ENCODE data around the gene STAT3.

STAT3 gene

DNA sequence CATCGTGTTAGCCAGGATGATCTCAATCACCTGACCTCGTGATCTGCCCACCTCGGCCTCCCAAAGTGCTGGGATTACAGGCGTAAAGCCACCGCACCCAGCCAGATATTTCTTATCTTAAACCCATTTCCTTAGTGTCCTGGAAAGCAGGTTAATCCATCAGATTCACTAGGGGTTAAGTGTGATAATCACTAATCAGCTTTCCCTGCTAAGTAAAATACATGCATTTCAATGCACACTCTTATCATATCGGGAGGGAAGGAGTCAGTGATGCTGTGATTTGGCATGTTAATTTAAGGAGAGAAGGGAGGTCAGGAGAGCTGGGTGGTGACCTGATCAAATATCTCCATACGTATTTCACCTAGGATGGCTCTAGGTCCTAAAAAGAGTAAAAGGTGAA lies 29.1 kb downstream of the STAT3 start:
- Histone ChIP-seq H3K9me3 (ENCODE audit: control insufficient read depth, insufficient read depth, low read length) (no peaks in the 10 kb centered on the region), H3K9ac (ENCODE audit: low read depth, low read length) (no peak overlapping the region), H3K4me1 (ENCODE audit: insufficient read depth, low read length) (peaks cover 19% of the 10 kb centered on the region), H3K36me3 (ENCODE audit: insufficient read depth, low read length) (no peaks in the 10 kb centered on the region)

DNA sequence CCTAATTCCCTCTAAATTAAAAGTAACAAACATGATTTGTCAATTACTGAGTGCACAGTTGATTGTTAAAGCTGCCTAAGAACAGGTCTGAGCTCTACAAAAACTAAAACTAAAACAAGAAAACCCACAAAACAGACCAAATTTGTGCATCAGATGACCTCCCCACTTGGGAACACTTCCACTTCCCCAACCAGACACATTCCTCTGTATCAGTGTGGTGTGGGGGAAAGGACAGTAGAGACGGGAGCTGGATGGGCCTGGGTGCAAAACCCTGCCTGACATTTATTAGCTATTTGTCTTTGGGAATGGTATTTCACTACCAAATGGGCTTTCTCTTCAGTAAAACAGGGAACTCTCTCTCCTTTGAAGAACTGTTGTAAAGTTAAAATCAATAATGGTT lies 29.8 kb downstream of the STAT3 start:
- no peaks in the 10 kb centered on the region for H3K36me3 ChIP-seq (ENCODE audit: insufficient read depth, low read length)
- H3K9me3 ChIP-seq (ENCODE audit: control insufficient read depth, insufficient read depth, low read length): no peaks in the 10 kb centered on the region
- no peak overlapping the region for H3K9ac ChIP-seq (ENCODE audit: low read depth, low read length)
- H3K4me1 ChIP-seq (ENCODE audit: insufficient read depth, low read length): peaks cover 19% of the 10 kb centered on the region

DNA sequence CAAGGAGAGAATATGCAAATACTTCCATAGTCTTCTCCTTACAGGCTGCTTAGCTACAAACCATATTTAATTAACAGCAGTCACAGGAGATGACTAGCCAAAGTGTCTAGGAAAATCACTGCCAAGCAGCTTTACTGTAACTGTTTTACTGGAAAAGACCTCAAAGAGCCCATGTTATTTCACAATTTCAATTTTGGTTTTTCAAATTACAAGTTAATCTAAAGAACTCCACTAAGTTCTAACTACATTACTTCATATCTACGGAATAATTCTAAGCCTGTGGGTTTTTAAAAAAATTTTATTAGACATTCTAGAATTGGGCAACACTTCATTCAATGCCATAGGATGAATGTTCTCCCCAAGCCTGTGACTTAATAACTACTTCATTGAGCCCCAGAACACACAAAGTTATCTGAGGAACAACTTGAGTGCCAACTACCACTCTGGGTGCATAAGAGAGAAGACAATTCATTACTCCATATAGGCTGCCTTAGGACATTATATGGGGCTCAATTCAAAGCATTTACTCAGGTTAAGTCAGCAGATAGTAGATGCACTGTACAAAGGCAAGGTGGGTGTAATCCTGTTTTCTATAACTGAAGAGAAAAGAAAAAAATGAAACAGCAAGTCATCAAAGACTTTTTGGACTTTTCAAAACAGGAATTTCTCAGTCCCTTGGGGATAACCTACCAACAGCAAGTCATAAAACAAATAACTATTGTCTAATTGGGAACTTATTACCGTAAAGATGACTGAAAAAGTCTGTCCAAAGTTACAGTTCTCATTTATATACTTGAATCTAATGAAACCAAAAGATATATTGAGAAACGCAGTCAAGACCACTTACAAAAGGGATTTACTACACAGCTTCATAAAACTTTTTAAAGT lies 33.0 kb downstream of the STAT3 start:
- H3K9me3 ChIP-seq (ENCODE audit: control insufficient read depth, insufficient read depth, low read length): no peaks in the 10 kb centered on the region
- no peak overlapping the region for H3K9ac ChIP-seq (ENCODE audit: low read depth, low read length)
- no peaks in the 10 kb centered on the region for H3K4me1 ChIP-seq (ENCODE audit: insufficient read depth, low read length)
- H3K36me3 ChIP-seq (ENCODE audit: insufficient read depth, low read length): no peaks in the 10 kb centered on the region

DNA sequence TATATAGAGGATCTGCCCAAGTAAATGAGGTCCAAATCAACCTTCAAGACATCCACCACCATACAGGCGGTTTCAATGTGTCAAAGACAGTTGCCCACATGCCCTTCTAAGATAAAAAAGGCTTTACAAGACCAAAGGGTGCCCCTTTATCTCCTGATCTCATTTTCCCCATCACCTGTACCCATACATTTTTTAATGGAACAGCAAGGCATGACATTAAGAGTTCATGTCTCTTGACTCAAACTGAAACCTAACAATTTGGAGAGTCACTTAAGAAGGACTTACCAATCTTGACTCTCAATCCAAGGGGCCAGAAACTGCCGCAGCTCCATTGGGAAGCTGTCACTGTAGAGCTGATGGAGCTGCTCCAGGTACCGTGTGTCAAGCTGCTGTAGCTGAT lies 40.1 kb downstream of the STAT3 start:
- H3K9me3 ChIP-seq (ENCODE audit: control insufficient read depth, insufficient read depth, low read length): no peaks in the 10 kb centered on the region
- H3K9ac ChIP-seq (ENCODE audit: low read depth, low read length): no peak overlapping the region
- peaks cover 5% of the 10 kb centered on the region; the same call in 1 of the 2 replicates for H3K4me1 ChIP-seq (ENCODE audit: insufficient read depth, low read length)
- no peaks in the 10 kb centered on the region for H3K36me3 ChIP-seq (ENCODE audit: insufficient read depth, low read length)

DNA sequence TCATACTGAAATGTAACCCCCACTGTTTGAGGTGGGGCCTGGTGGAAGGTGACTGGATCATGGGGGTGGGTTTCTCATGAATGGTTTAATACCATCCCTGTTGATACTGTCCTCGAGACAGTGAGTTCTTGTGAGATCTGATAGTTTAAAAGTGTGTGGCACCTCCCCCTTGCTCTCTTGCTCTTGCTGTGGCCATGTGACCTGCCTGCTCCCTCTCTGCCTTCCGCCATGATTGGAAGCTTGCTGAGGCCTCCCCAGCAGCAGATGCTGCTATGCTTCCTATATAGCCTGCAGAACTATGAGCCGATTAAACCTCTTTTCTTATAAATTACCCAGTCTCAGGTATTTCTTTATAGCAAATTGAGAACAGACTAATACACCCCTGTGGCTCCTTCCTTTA lies 40.6 kb downstream of the STAT3 start:
- Histone ChIP-seq H3K9me3 (ENCODE audit: control insufficient read depth, insufficient read depth, low read length) (no peaks in the 10 kb centered on the region), H3K9ac (ENCODE audit: low read depth, low read length) (no peak overlapping the region), H3K4me1 (ENCODE audit: insufficient read depth, low read length) (peaks cover 5% of the 10 kb centered on the region; the same call in 1 of the 2 replicates), H3K36me3 (ENCODE audit: insufficient read depth, low read length) (peaks cover 2% of the 10 kb centered on the region; the same call in 1 of the 2 replicates)

DNA sequence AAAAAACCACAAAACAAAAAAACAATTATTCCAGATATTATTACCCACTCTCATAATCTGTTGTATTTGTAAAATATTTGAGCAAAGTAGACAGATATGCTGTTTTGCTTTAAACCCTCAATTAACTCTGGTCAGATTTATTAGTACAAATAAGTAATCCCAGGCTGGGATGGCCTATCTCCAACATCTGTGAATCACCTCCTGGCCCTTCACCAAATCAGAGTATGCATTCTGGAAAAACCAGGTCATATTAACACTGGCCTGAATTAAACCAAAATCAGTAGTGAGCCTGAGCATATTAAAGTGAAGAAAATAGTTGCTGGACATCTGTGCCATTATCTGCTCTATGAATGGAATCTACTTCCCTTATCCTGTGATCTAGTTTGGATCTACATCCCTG lies 41.0 kb downstream of the STAT3 start:
- H3K9me3 ChIP-seq (ENCODE audit: control insufficient read depth, insufficient read depth, low read length): no peaks in the 10 kb centered on the region

DNA sequence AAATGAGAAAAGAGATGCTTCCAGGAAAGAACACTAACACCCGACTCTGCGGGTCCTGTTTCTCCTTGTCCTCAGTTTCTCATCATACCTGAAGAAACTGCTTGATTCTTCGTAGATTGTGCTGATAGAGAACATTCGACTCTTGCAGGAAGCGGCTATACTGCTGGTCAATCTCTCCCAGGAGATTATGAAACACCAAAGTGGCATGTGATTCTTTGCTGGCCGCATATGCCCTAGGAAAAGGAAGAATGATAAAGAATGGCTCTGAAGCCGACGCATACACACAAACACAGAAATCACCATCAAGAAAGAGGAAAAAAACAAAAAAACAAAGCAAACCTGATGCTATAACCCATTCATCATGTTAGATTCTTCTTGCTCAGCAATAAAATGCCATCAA lies 41.8 kb downstream of the STAT3 start:
- Histone ChIP-seq H3K4me1 (ENCODE audit: insufficient read depth, low read length) (peaks cover 5% of the 10 kb centered on the region; the same call in 1 of the 2 replicates), H3K36me3 (ENCODE audit: insufficient read depth, low read length) (peaks cover 4% of the 10 kb centered on the region; the same call in 1 of the 2 replicates), H3K9me3 (ENCODE audit: control insufficient read depth, insufficient read depth, low read length) (no peaks in the 10 kb centered on the region), H3K9ac (ENCODE audit: low read depth, low read length) (no peak overlapping the region)

More for the DNA sequence above, 41.0 kb downstream of the STAT3 start:
- Histone ChIP-seq H3K9ac (ENCODE audit: low read depth, low read length) (no peak overlapping the region), H3K36me3 (ENCODE audit: insufficient read depth, low read length) (peaks cover 4% of the 10 kb centered on the region; the same call in 1 of the 2 replicates), H3K4me1 (ENCODE audit: insufficient read depth, low read length) (peaks cover 5% of the 10 kb centered on the region; the same call in 1 of the 2 replicates)

DNA sequence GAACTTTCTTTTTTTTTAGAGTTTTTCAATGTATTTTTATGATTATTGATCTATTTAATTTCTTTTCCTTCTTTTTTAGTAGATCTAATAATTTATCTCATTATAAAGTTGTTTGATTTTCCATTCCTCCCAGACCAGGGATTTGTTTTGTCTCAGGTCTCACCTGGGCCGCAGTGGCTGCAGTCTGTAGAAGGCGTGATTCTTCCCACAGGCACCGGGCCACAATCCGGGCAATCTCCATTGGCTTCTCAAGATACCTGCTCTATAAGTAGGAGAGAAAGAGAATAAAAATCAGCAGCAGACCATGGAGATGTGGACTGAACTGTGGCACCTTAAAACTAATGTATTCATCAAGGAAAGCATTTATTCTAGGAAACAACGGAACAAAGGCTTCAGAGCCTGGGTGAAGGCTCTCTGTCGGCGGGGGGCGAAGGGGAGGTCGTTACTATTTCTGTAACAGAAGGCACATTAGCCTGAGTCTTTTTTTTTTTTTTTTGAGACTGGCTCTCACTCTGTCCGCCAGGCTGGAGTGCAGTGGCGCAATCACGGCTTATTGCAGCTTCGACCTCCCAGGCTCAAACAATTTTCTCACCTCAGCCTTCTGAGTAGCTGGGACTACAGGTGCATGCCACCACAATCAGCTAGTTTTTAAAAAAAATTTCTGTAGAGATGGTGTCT lies 42.7 kb downstream of the STAT3 start:
- Histone ChIP-seq H3K9ac (ENCODE audit: low read depth, low read length) (no peak overlapping the region), H3K36me3 (ENCODE audit: insufficient read depth, low read length) (peaks cover 12% of the 10 kb centered on the region), H3K9me3 (ENCODE audit: control insufficient read depth, insufficient read depth, low read length) (no peaks in the 10 kb centered on the region), H3K4me1 (ENCODE audit: insufficient read depth, low read length) (peaks cover 5% of the 10 kb centered on the region; the same call in 1 of the 2 replicates)

DNA sequence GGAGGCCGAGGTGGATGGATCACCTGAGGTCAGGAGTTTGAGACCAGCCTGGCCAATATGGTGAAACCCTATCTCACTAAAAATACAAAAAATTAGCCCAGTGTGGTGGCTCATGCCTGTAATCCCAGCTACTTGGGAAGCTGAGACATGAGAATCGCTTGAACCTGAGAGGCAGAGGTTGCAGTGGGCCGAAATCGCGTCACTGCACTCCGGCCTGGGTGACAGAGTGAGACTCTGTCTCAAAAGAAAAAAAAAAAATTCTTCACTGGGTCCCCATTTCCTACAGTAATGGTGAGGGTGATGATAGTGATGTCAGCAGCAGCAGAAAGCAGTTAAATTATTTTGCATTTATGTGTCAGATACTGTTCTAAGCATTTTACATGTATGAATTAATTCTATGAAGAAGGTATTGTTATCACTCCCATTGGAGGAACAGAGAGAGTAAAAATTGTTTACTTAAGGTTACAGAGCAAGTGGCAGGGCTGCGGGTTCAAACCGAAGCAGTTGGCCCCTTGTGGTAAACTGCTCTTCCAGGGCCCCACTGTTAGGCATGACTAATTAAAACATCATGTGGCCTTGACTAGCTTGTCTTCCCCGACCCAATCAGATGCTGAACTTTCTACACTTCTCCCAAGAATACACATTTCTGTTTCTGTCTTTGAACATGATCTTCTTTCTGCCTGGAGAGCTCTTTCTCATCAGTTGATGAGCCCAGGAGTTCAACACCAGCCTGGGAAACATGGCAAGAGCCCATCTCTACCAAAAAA lies 45.8 kb downstream of the STAT3 start:
- Histone ChIP-seq H3K9me3 (ENCODE audit: control insufficient read depth, insufficient read depth, low read length) (no peaks in the 10 kb centered on the region), H3K4me1 (ENCODE audit: insufficient read depth, low read length) (peaks cover 5% of the 10 kb centered on the region; the same call in 1 of the 2 replicates), H3K9ac (ENCODE audit: low read depth, low read length) (no peak overlapping the region), H3K36me3 (ENCODE audit: insufficient read depth, low read length) (peaks cover 21% of the 10 kb centered on the region)

DNA sequence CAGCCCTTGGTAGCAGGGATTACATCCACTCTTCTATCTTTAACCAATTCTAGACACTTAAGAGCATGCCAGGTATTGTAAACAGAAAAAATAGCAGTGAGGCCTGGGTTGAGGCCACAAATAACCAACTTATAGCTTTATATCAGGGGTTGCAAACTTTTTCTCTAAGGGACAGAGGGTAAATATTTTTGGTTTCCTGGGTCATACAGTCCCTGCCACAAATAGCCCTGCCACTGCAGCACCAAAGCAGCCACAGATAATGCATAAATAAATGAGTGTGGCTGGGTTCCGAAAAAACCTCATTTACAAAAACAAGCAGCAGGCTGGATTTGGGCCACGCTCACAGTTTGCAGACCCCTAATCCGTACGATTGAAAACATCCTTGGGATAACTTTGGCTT lies 46.7 kb downstream of the STAT3 start:
- peaks cover 5% of the 10 kb centered on the region; the same call in 1 of the 2 replicates for H3K4me1 ChIP-seq (ENCODE audit: insufficient read depth, low read length)
- peaks cover 27% of the 10 kb centered on the region for H3K36me3 ChIP-seq (ENCODE audit: insufficient read depth, low read length)
- H3K9ac ChIP-seq (ENCODE audit: low read depth, low read length): no peak overlapping the region
- no peaks in the 10 kb centered on the region for H3K9me3 ChIP-seq (ENCODE audit: control insufficient read depth, insufficient read depth, low read length)

DNA sequence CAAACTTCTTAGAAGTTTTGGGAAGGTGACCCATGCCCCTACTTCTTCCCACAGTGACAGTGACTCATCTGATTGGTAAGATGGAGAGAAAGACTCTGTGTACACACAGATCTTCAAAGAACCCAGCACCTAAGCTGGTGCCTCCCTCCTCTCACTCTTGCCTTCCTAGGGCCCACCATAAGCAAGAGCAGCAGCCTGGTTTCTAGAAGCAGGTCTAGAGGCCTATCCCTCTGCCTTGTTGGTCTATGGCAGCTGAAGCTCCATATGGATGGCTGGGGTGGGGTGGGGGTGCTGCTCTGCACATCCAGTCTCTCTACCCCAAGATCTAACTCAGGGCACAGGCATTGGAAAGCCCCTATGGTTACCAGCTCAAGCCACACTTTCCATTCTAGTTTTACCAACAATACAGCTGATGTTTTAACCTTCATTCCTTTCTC lies 47.5 kb downstream of the STAT3 start:
- Histone ChIP-seq H3K9ac (ENCODE audit: low read depth, low read length) (no peak overlapping the region), H3K36me3 (ENCODE audit: insufficient read depth, low read length) (peaks cover 27% of the 10 kb centered on the region), H3K9me3 (ENCODE audit: control insufficient read depth, insufficient read depth, low read length) (no peaks in the 10 kb centered on the region), H3K4me1 (ENCODE audit: insufficient read depth, low read length) (0 out of 2 replicates have a peak, but pooled peaks cover under 1% of the 10 kb centered on the region)

DNA sequence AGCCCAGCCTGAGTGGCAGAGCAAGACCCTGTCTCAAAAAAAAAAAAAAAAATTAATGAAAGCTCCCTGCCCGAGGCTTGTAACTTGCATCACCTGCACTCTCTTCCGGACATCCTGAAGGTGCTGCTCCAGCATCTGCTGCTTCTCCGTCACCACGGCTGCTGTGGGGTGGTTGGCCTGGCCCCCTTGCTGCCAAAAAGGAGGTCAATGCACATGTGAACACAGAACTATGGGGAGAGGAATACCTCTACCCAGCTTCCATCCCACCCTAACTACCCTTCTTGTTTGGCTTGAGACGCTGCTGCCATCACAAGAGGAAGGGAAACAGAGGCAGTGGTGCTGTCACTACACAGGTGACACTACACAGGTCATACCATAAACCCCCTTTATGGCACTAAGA lies 49.0 kb downstream of the STAT3 start:
- H3K9ac ChIP-seq (ENCODE audit: low read depth, low read length): no peak overlapping the region
- H3K36me3 ChIP-seq (ENCODE audit: insufficient read depth, low read length): peaks cover 32% of the 10 kb centered on the region
- H3K4me1 ChIP-seq (ENCODE audit: insufficient read depth, low read length): no peaks in the 10 kb centered on the region
- H3K9me3 ChIP-seq (ENCODE audit: control insufficient read depth, insufficient read depth, low read length): no peaks in the 10 kb centered on the region

DNA sequence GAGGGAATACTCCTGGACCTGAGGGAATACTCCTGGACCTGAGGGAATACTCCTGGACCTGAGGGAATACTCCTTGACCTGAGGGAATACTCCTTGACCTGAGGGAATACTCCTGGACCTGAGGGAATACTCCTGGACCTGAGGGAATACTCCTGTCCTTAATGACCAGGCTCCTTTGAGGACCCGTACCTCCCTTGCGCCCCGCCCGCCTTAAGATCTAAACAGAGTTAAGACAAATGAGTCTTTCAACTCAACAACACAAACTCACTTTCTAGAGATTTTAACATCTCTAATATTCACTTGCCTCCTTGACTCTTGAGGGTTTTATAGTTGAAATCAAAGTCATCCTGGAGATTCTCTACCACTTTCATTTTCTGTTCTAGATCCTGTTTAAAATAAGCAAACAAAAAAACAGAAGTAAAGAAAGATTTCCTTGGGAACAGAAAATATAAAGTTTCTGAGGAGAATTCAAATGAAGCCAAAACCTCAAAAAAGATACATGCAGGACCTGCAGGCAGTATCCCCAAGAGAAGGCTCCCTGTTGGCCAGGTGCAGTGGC lies 49.7 kb downstream of the STAT3 start:
- Histone ChIP-seq H3K9me3 (ENCODE audit: control insufficient read depth, insufficient read depth, low read length) (no peaks in the 10 kb centered on the region), H3K9ac (ENCODE audit: low read depth, low read length) (no peak overlapping the region), H3K36me3 (ENCODE audit: insufficient read depth, low read length) (peaks cover 36% of the 10 kb centered on the region), H3K4me1 (ENCODE audit: insufficient read depth, low read length) (no peaks in the 10 kb centered on the region)

DNA sequence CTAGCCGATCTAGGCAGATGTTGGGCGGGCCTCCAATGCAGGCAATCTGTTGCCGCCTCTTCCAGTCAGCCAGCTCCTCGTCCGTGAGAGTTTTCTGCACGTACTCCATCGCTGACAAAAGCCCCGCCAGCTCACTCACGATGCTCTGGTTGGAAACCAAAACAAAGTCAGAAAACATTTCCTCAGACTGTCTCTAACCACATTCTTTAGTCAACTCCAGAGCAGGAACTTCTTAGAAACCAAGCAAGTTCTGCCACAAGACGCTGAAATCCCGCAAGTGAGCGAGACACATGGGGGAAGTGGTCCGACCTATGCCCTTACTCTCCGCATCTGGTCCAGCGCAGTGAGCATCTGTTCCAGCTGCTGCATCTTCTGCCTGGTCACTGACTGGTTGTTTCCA lies 50.8 kb downstream of the STAT3 start:
- H3K9ac ChIP-seq (ENCODE audit: low read depth, low read length): no peak overlapping the region

More for the DNA sequence above, 50.8 kb downstream of the STAT3 start:
- Histone ChIP-seq H3K4me1 (ENCODE audit: insufficient read depth, low read length) (no peaks in the 10 kb centered on the region), H3K9me3 (ENCODE audit: control insufficient read depth, insufficient read depth, low read length) (no peaks in the 10 kb centered on the region), H3K36me3 (ENCODE audit: insufficient read depth, low read length) (peaks cover 38% of the 10 kb centered on the region)
